Upper lobe of left lung (tissue), 4 donors: ENCODE results near the gene ZNF746.

Experiments used
- EP300 ChIP-seq, 4 donors: sonication (generic); formaldehyde crosslinking; IDR thresholded peaks; one replicate each; pipeline ENCODE4 v1.5.1; 2017; ENCODE audit warnings: antibody characterized with exemption in 4 of 4, control low read depth in 2 of 4
- POLR2A ChIP-seq, 4 donors: fragments of 450-650 bp; IDR thresholded peaks; one replicate each; pipeline ENCODE4 v1.5.1; 2016 to 2017; ENCODE audit warnings: antibody characterized with exemption in 4 of 4, mild to moderate bottlenecking in 2 of 4
- POLR2AphosphoS5 ChIP-seq, 2 donors: sonication (generic); formaldehyde crosslinking; IDR thresholded peaks; one replicate each; pipeline ENCODE4 v1.5.1; 2017; ENCODE audit warnings: antibody characterized with exemption in 2 of 2
- TF ChIP-seq, protein P1 (sequence below), 6 experiments: fragments of 450-650 bp in 4 of 6; fragments of 200-600 bp in 2 of 6; sonication (generic) in 2 of 6; IDR thresholded peaks; one replicate each; pipeline ENCODE4 v1.5.1; 2016 to 2019; ENCODE audit warnings: antibody characterized with exemption in 6 of 6

DNA sequence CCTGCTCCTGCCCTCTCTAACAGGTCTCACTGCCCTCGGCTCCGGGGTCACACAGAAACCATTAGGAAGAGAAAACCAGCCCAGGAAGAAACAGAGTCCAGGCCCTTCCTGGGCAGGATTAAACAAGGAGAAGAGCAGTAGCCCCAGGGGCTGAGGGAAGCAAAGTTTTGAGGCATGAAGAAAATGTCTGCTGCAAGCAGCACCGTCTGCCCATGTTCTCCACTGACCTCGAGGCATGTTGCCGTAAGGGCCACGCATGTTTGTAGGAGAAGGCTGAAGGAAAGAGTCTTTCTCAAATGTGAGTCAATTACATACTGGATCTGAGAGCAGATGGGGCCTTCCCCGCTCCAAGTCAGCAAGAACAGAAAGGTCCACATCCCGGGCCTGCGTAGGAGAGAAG is 4.2 kb downstream of the ZNF746 start:
- TF ChIP-seq, protein P1, sequence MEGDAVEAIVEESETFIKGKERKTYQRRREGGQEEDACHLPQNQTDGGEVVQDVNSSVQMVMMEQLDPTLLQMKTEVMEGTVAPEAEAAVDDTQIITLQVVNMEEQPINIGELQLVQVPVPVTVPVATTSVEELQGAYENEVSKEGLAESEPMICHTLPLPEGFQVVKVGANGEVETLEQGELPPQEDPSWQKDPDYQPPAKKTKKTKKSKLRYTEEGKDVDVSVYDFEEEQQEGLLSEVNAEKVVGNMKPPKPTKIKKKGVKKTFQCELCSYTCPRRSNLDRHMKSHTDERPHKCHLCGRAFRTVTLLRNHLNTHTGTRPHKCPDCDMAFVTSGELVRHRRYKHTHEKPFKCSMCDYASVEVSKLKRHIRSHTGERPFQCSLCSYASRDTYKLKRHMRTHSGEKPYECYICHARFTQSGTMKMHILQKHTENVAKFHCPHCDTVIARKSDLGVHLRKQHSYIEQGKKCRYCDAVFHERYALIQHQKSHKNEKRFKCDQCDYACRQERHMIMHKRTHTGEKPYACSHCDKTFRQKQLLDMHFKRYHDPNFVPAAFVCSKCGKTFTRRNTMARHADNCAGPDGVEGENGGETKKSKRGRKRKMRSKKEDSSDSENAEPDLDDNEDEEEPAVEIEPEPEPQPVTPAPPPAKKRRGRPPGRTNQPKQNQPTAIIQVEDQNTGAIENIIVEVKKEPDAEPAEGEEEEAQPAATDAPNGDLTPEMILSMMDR (IDR thresholded peaks at IDR 0.05): no peak
- TF ChIP-seq POLR2AphosphoS5 (IDR thresholded peaks at IDR 0.05): no peak
- no peak for TF ChIP-seq POLR2A (IDR thresholded peaks at IDR 0.05)
- no peak for TF ChIP-seq EP300 (IDR thresholded peaks at IDR 0.05)
